GM23338 (cell line): Measurements from ENCODE around the gene DDX31. TPM values are rescaled to one million over a fixed set of nuclear protein-coding genes. Genes with fewer than 3 reads are reported as not detected.

Experiments used
- ATAC-seq: fragments of 200-7000 bp; cut with Tn5 transposase; 3 replicates; pipeline ENCODE4 v1.9.1; 2020
- DNase-seq: peaks from one replicate; pipeline ENCODE4 v3.0.0-alpha.2; 2015; ENCODE audit warnings: low spot score
- H2AFZ ChIP-seq: fragments of 200-600 bp; sonication (generic); 2 replicates; pipeline ENCODE4 v1.8.0; 2016; ENCODE audit warnings: antibody characterized with exemption, mild to moderate bottlenecking, moderate library complexity
- H3F3A ChIP-seq: fragments of 200-600 bp; sonication (generic); replicated peaks from 2 replicates; pipeline ENCODE4 v1.8.0; 2017; ENCODE audit warnings: antibody characterized with exemption, mixed run types, low read depth
- H3K27ac ChIP-seq: fragments of 200-600 bp; sonication (generic); 2 replicates; pipeline ENCODE4 v1.6.1; 2016; ENCODE audit warnings: low read depth
- H3K27me3 ChIP-seq: fragments of 200-600 bp; sonication (generic); 2 replicates; pipeline ENCODE4 v1.8.0; 2016; ENCODE audit warnings: mild to moderate bottlenecking, mixed run types, moderate library complexity; ENCODE audit not compliant: insufficient read depth
- H3K36me3 ChIP-seq: fragments of 200-600 bp; sonication (generic); 2 replicates; pipeline ENCODE4 v1.8.0; 2016; ENCODE audit warnings: mild to moderate bottlenecking; ENCODE audit not compliant: insufficient read depth
- H3K4me1 ChIP-seq: fragments of 200-600 bp; sonication (generic); 2 replicates; pipeline ENCODE4 v1.8.0; 2016; ENCODE audit warnings: mild to moderate bottlenecking, moderate library complexity; ENCODE audit not compliant: insufficient read depth
- H3K4me2 ChIP-seq: fragments of 200-600 bp; sonication (generic); 2 replicates; pipeline ENCODE4 v1.7.1; 2017; ENCODE audit warnings: mixed run types
- H3K4me3 ChIP-seq: fragments of 200-600 bp; sonication (generic); 2 replicates; pipeline ENCODE4 v1.6.1; 2016; ENCODE audit warnings: mixed run types
- H3K79me2 ChIP-seq: fragments of 200-600 bp; sonication (generic); replicated peaks from 2 replicates; pipeline ENCODE4 v1.8.0; 2017; ENCODE audit warnings: mild to moderate bottlenecking; ENCODE audit not compliant: insufficient read depth
- H3K9me2 ChIP-seq: fragments of 200-600 bp; sonication (generic); 2 replicates; pipeline ENCODE4 v1.8.0; 2017; ENCODE audit not compliant: insufficient read depth
- H4K20me1 ChIP-seq: fragments of 200-600 bp; sonication (generic); replicated peaks from 2 replicates; pipeline ENCODE4 v1.8.0; 2017; ENCODE audit warnings: mild to moderate bottlenecking; ENCODE audit not compliant: insufficient read depth
- H3K27ac Mint-ChIP-seq: 2 replicates; pipeline ENCODE4 v1.8.0; 2020; ENCODE audit warnings: inconsistent platforms, mild to moderate bottlenecking, moderate library complexity, mixed read lengths
- H3K27me3 Mint-ChIP-seq: 3 replicates; pipeline ENCODE4 v1.8.0; 2022; ENCODE audit warnings: low read depth, mild to moderate bottlenecking, moderate library complexity, mixed read lengths, inconsistent platforms; ENCODE audit not compliant: insufficient read depth, poor library complexity
- H3K36me3 Mint-ChIP-seq: 3 replicates; pipeline ENCODE4 v1.8.0; 2021; ENCODE audit warnings: low read depth, mild to moderate bottlenecking, inconsistent platforms, moderate library complexity, mixed read lengths
- H3K4me1 Mint-ChIP-seq: 3 replicates; pipeline ENCODE4 v1.8.0; 2020; ENCODE audit warnings: mild to moderate bottlenecking, inconsistent platforms, mixed read lengths
- H3K4me3 Mint-ChIP-seq: 3 replicates; pipeline ENCODE4 v1.8.0; 2021; ENCODE audit warnings: moderate library complexity, mild to moderate bottlenecking, inconsistent platforms, mixed read lengths
- H3K9me3 Mint-ChIP-seq: 3 replicates; pipeline ENCODE4 v1.8.0; 2020; ENCODE audit warnings: moderate library complexity, mild to moderate bottlenecking, inconsistent platforms, mixed read lengths
- CREB1 ChIP-seq: fragments of 250-450 bp; sonication (Bioruptor Pico); IDR thresholded peaks from 2 replicates; pipeline ENCODE4 v1.5.0; 2020; ENCODE audit warnings: low read depth, mild to moderate bottlenecking, moderate library complexity
- EZH2 ChIP-seq: fragments of 200-600 bp; sonication (generic); IDR thresholded peaks from one replicate; pipeline ENCODE4 v1.8.0; 2017; ENCODE audit warnings: antibody characterized with exemption, mild to moderate bottlenecking, low read depth; ENCODE audit not compliant: unreplicated experiment
- EZH2phosphoT487 ChIP-seq: fragments of 200-600 bp; sonication (generic); IDR thresholded peaks from one replicate; pipeline ENCODE4 v1.8.1; 2018; ENCODE audit warnings: antibody characterized with exemption; ENCODE audit not compliant: unreplicated experiment
- JUNB ChIP-seq: IDR thresholded peaks from one replicate; pipeline ENCODE4 v1.6.1; 2016; ENCODE audit warnings: antibody characterized with exemption; ENCODE audit not compliant: unreplicated experiment
- NANOG ChIP-seq: IDR thresholded peaks from 2 replicates; pipeline ENCODE4 v1.6.1; 2016; ENCODE audit warnings: antibody characterized with exemption, borderline replicate concordance
- POLR2AphosphoS5 ChIP-seq: IDR thresholded peaks from 2 replicates; pipeline ENCODE4 v1.6.1; 2016; ENCODE audit warnings: antibody characterized with exemption, low read depth
- STAT1 ChIP-seq: IDR thresholded peaks from one replicate; pipeline ENCODE4 v1.6.1; 2016; ENCODE audit warnings: antibody characterized with exemption; ENCODE audit not compliant: unreplicated experiment
- ZNF114 ChIP-seq: fragments of 250-450 bp; sonication (Bioruptor Pico); IDR thresholded peaks from 2 replicates; pipeline ENCODE4 v1.5.0; 2020; ENCODE audit warnings: mild to moderate bottlenecking, moderate library complexity
- ZNF331 ChIP-seq: fragments of 250-450 bp; sonication (Bioruptor Pico); IDR thresholded peaks from 2 replicates; pipeline ENCODE4 v1.5.0; 2020; ENCODE audit warnings: low read depth, mild to moderate bottlenecking, moderate library complexity
- polyA plus RNA-seq: library from polyadenylated mRNA; unstranded; fragments of >200 nt; fragmentation: Nextera tagmentation; extraction: Ambion mirVana; gene quantifications from 2 replicates; pipeline ENCODE4 v1.2.1, GENCODE V29; 2016
- total RNA-seq: library from RNA; depleted of rRNA; stranded (reverse); fragments of >200 nt; shearing (Covaris generic); gene quantifications from 2 replicates; pipeline ENCODE4 v1.2.3, GENCODE V29; 2014
- TF ChIP-seq, protein P1 (sequence below), 2 experiments: fragments of 200-600 bp in 1 of 2; sonication (generic) in 1 of 2; conservative IDR thresholded peaks; 2 replicates each; pipeline versions ENCODE4 v1.5.1 to v1.6.1; 2016 to 2017; ENCODE audit warnings: antibody characterized with exemption in 2 of 2, low read depth in 2 of 2, mild to moderate bottlenecking in 2 of 2, moderate library complexity in 1 of 2
- TF ChIP-seq, protein P2 (sequence below): fragments of 250-450 bp; sonication (Bioruptor Pico); IDR thresholded peaks from 2 replicates; pipeline ENCODE4 v1.5.0; 2020; ENCODE audit warnings: mild to moderate bottlenecking, moderate library complexity
- TF ChIP-seq, protein P3 (sequence below): IDR thresholded peaks from one replicate; pipeline ENCODE4 v1.6.1; 2018; ENCODE audit warnings: antibody characterized with exemption; ENCODE audit not compliant: unreplicated experiment

DDX31 gene
- total and polyA plus RNA-seq, 2 experiments from 2014 or later = 14.8 to 23.5 TPM

DNA sequence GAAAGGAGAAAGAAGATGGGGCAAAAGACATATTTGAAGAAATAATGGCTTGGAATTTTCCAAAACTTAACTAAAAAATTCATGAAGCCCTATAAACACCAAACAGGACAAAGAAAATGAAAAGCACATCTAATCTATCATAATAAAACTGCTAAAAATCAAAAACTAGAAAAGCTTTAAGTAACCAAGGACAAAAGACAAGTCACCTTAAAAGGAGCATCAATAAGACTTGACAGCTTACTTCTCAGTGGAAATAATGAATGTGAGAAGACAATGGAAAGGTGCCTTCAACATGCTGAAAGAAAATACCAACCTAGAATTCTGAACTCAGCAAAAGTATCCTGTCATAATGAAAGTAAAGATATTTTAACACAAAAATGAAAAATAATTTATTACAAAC, 27.4 kb upstream of the DDX31 start:
- H3K4me1 Mint-ChIP-seq = no peaks in the 10 kb centered on the region
- Histone ChIP-seq H2AFZ (no peak overlapping the region), H3K4me1 (no peaks in the 10 kb centered on the region), H3K27me3 (no peaks in the 10 kb centered on the region), H3K79me2 (no peaks in the 10 kb centered on the region), H3F3A (no peaks in the 10 kb centered on the region), H3K9me2 (no peaks in the 10 kb centered on the region), H3K4me2 (no peak overlapping the region), H4K20me1 (peaks cover 3% of the 10 kb centered on the region; the same call in 1 of the 2 replicates), H3K36me3 (peaks cover 3% of the 10 kb centered on the region; the same call in 1 of the 2 replicates), H3K27ac (no peak overlapping the region), H3K4me3 (no peak overlapping the region)
- H3K36me3 Mint-ChIP-seq = peaks cover 12% of the 10 kb centered on the region; the same call in 2 of the 3 replicates
- H3K27ac Mint-ChIP-seq = no peak overlapping the region
- ATAC-seq = no peak
- no peak for DNase-seq
- peaks cover 4% of the 10 kb centered on the region for H3K27me3 Mint-ChIP-seq
- H3K4me3 Mint-ChIP-seq = no peak overlapping the region
- TF ChIP-seq JUNB (no peak), NANOG (no peak), STAT1 (no peak), EZH2 (no peak), ZNF331 (no peak), POLR2AphosphoS5 (no peak), ZNF114 (no peak), EZH2phosphoT487 (no peak), CREB1 (no peak)
- TF ChIP-seq, protein P1, sequence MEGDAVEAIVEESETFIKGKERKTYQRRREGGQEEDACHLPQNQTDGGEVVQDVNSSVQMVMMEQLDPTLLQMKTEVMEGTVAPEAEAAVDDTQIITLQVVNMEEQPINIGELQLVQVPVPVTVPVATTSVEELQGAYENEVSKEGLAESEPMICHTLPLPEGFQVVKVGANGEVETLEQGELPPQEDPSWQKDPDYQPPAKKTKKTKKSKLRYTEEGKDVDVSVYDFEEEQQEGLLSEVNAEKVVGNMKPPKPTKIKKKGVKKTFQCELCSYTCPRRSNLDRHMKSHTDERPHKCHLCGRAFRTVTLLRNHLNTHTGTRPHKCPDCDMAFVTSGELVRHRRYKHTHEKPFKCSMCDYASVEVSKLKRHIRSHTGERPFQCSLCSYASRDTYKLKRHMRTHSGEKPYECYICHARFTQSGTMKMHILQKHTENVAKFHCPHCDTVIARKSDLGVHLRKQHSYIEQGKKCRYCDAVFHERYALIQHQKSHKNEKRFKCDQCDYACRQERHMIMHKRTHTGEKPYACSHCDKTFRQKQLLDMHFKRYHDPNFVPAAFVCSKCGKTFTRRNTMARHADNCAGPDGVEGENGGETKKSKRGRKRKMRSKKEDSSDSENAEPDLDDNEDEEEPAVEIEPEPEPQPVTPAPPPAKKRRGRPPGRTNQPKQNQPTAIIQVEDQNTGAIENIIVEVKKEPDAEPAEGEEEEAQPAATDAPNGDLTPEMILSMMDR (conservative IDR thresholded peaks at IDR 0.05; ENCODE audit: low read depth in 2 of 2) = no peak
- TF ChIP-seq, protein P2, sequence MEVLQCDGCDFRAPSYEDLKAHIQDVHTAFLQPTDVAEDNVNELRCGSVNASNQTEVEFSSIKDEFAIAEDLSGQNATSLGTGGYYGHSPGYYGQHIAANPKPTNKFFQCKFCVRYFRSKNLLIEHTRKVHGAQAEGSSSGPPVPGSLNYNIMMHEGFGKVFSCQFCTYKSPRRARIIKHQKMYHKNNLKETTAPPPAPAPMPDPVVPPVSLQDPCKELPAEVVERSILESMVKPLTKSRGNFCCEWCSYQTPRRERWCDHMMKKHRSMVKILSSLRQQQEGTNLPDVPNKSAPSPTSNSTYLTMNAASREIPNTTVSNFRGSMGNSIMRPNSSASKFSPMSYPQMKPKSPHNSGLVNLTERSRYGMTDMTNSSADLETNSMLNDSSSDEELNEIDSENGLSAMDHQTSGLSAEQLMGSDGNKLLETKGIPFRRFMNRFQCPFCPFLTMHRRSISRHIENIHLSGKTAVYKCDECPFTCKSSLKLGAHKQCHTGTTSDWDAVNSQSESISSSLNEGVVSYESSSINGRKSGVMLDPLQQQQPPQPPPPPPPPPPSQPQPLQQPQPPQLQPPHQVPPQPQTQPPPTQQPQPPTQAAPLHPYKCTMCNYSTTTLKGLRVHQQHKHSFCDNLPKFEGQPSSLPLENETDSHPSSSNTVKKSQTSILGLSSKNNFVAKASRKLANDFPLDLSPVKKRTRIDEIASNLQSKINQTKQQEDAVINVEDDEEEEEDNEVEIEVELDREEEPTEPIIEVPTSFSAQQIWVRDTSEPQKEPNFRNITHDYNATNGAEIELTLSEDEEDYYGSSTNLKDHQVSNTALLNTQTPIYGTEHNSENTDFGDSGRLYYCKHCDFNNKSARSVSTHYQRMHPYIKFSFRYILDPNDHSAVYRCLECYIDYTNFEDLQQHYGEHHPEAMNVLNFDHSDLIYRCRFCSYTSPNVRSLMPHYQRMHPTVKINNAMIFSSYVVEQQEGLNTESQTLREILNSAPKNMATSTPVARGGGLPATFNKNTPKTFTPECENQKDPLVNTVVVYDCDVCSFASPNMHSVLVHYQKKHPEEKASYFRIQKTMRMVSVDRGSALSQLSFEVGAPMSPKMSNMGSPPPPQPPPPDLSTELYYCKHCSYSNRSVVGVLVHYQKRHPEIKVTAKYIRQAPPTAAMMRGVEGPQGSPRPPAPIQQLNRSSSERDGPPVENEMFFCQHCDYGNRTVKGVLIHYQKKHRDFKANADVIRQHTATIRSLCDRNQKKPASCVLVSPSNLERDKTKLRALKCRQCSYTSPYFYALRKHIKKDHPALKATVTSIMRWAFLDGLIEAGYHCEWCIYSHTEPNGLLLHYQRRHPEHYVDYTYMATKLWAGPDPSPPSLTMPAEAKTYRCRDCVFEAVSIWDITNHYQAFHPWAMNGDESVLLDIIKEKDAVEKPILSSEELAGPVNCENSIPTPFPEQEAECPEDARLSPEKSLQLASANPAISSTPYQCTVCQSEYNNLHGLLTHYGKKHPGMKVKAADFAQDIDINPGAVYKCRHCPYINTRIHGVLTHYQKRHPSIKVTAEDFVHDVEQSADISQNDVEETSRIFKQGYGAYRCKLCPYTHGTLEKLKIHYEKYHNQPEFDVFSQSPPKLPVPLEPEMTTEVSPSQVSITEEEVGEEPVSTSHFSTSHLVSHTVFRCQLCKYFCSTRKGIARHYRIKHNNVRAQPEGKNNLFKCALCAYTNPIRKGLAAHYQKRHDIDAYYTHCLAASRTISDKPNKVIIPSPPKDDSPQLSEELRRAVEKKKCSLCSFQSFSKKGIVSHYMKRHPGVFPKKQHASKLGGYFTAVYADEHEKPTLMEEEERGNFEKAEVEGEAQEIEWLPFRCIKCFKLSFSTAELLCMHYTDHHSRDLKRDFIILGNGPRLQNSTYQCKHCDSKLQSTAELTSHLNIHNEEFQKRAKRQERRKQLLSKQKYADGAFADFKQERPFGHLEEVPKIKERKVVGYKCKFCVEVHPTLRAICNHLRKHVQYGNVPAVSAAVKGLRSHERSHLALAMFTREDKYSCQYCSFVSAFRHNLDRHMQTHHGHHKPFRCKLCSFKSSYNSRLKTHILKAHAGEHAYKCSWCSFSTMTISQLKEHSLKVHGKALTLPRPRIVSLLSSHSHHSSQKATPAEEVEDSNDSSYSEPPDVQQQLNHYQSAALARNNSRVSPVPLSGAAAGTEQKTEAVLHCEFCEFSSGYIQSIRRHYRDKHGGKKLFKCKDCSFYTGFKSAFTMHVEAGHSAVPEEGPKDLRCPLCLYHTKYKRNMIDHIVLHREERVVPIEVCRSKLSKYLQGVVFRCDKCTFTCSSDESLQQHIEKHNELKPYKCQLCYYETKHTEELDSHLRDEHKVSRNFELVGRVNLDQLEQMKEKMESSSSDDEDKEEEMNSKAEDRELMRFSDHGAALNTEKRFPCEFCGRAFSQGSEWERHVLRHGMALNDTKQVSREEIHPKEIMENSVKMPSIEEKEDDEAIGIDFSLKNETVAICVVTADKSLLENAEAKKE (CRISPR knock-in tag) = no peak
- TF ChIP-seq, protein P3, sequence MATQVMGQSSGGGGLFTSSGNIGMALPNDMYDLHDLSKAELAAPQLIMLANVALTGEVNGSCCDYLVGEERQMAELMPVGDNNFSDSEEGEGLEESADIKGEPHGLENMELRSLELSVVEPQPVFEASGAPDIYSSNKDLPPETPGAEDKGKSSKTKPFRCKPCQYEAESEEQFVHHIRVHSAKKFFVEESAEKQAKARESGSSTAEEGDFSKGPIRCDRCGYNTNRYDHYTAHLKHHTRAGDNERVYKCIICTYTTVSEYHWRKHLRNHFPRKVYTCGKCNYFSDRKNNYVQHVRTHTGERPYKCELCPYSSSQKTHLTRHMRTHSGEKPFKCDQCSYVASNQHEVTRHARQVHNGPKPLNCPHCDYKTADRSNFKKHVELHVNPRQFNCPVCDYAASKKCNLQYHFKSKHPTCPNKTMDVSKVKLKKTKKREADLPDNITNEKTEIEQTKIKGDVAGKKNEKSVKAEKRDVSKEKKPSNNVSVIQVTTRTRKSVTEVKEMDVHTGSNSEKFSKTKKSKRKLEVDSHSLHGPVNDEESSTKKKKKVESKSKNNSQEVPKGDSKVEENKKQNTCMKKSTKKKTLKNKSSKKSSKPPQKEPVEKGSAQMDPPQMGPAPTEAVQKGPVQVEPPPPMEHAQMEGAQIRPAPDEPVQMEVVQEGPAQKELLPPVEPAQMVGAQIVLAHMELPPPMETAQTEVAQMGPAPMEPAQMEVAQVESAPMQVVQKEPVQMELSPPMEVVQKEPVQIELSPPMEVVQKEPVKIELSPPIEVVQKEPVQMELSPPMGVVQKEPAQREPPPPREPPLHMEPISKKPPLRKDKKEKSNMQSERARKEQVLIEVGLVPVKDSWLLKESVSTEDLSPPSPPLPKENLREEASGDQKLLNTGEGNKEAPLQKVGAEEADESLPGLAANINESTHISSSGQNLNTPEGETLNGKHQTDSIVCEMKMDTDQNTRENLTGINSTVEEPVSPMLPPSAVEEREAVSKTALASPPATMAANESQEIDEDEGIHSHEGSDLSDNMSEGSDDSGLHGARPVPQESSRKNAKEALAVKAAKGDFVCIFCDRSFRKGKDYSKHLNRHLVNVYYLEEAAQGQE = no peak
- H3K9me3 Mint-ChIP-seq = peaks cover 40% of the 10 kb centered on the region
